Fibroblast of mammary gland (primary cell): Measurements from ENCODE around the gene SYT17.

Experiments
- DNase-seq: peaks from one replicate; pipeline ENCODE4 v3.0.0-alpha.2; 2010; ENCODE audit warnings: low read depth
- H3K4me3 ChIP-seq: 2 replicates; pipeline ENCODE4 v1.5.1; 2011; ENCODE audit warnings: low read depth, mild to moderate bottlenecking, low read length, moderate library complexity; ENCODE audit not compliant: control insufficient read depth
- CTCF ChIP-seq: conservative IDR thresholded peaks from 2 replicates; pipeline ENCODE4 v1.5.1; 2011; ENCODE audit warnings: low read depth, low read length, inconsistent platforms; ENCODE audit not compliant: control insufficient read depth, insufficient read depth

SYT17 gene

GRCh38 chr16:19292186-19292585 lies 124.1 kb downstream of the SYT17 start:
- no peak for TF ChIP-seq CTCF
- no peak for DNase-seq
- no peak overlapping the region for H3K4me3 ChIP-seq

- no peak for TF ChIP-seq CTCF
- DNase-seq: peak; percentile 13
- no peak overlapping the region for H3K4me3 ChIP-seq
Observed at GRCh38 chr16:19294156-19294649, 126.2 kb downstream of the SYT17 start.

GRCh38 chr16:19295393-19295792 lies 127.4 kb downstream of the SYT17 start:
- no peak for DNase-seq
- no peak for TF ChIP-seq CTCF
- no peak overlapping the region for H3K4me3 ChIP-seq

- DNase-seq: no peak
- no peak for TF ChIP-seq CTCF
- no peak overlapping the region for H3K4me3 ChIP-seq
Observed at GRCh38 chr16:19297454-19297853, 129.4 kb downstream of the SYT17 start.

- no peak for DNase-seq
- no peak for TF ChIP-seq CTCF
- no peak overlapping the region for H3K4me3 ChIP-seq
Observed at GRCh38 chr16:19299565-19299964, 131.5 kb downstream of the SYT17 start.

DNA sequence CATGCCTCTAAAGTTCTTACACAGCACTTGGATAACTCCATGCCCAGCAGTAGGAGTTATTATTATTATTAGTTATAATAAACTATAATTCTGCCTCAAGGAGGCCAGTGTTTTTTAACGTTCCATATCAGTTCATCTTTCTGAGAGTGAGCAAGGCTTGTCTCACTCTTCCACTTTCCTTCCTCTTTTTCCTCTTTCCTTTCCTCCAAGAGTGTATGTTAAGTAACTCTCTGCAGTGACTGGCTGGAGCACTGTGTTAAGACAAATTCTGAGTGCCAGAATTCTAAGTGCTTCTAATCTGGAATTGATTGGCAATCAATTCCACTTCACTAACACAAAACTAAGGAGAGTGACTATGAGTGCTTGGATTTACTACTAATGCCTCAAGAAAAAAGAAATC lies 133.9 kb downstream of the SYT17 start:
- H3K4me3 ChIP-seq: no peak overlapping the region
- TF ChIP-seq CTCF: no peak
- no peak for DNase-seq

- no peak for DNase-seq
- H3K4me3 ChIP-seq: no peak overlapping the region
- no peak for TF ChIP-seq CTCF
Observed at GRCh38 chr16:19304750-19305149, 136.7 kb downstream of the SYT17 start.
